ENCODE data around the gene ACOX3. TPM values are rescaled to one million over a fixed set of nuclear protein-coding genes. Genes with fewer than 3 reads are reported as not detected.

ACOX3 gene
- total and polyA plus RNA-seq, 9 of the 15 experiments (the other 6 are each of a cell fraction or from before 2014, with no cell fraction given), result 0.68 to 7.3 (median 3.7) TPM

GRCh38 chr4:8411351-8412180, 29.0 kb downstream of the ACOX3 start:
- Histone ChIP-seq H3K9ac (ENCODE audit: insufficient read depth in 1 of 2, low read depth in 2 of 2, low read length in 2 of 2) (peak overlapping the region in 1 of 2 experiments; percentile 2; a peak in 1 of 4 replicates), H3K4me3 (no peak overlapping the region), H3K36me3 (ENCODE audit: control insufficient read depth, insufficient read depth, low read length) (peaks cover 3% of the 10 kb centered on the region; the same call in 1 of the 3 replicates), H3K27ac (ENCODE audit: extremely low read depth, low read depth, low read length) (no peak overlapping the region), H3K9me3 (replicated peaks; ENCODE audit: control insufficient read depth, insufficient read depth, low read depth, low read length) (no peaks in the 10 kb centered on the region), H4K20me1 (replicated peaks; ENCODE audit: control insufficient read depth, insufficient read depth, low read length) (peaks cover 5% of the 10 kb centered on the region; the same call in 1 of the 2 replicates), H3K9me1 (ENCODE audit: control insufficient read depth, insufficient read depth, low read length) (peaks cover 7% of the 10 kb centered on the region), H3K27me3 (ENCODE audit: control insufficient read depth in 2 of 2, insufficient read depth in 2 of 2, low read length in 2 of 2) (no peaks in the 10 kb centered on the region), H3K4me1 (replicated peaks in 1 of 2; ENCODE audit: control insufficient read depth in 2 of 2, insufficient read depth in 2 of 2, low read length in 2 of 2) (peaks cover 16 to 26% of the 10 kb centered on the region in 2 experiments; a peak in 4 of 5 replicates), H3K79me2 (ENCODE audit: control insufficient read depth, insufficient read depth, low read length) (no peaks in the 10 kb centered on the region), H3K4me2 (ENCODE audit: insufficient read depth, low read length) (no peak overlapping the region), H2AFZ (ENCODE audit: low read depth, low read length) (no peak overlapping the region)
- FAIRE-seq (no peak), DNase-seq (ENCODE audit: extremely low read depth in 1 of 4, low spot score in 3 of 4) (no peak), ATAC-seq (no peak)
- ChIA-PET POLR2A (interaction anchor here (0.8 to 1.4 kb wide), 4 partner anchors 9 to 171 kb away, joined by 3 to 7 read pairs (median 3); no protein-coding TSS in a partner anchor), CTCF (ENCODE audit: low intra/inter-chr PET ratio) (interaction anchor here (1.4 to 1.6 kb wide), 2 partner anchors 170 to 235 kb away, joined by 5 to 12 read pairs; no protein-coding TSS in a partner anchor)
- in situ Hi-C loops (cut with MboI), result no loop called here
- BruUV-seq (replicated peaks), result no TSS peak
- intact Hi-C loops (cut with micrococcal nuclease), result no loop called here
- 45% methylated on average over 10 of the region's 13 CpGs for WGBS (ENCODE audit: insufficient coverage, low coverage, missing lambda C conversion rate)
- TF ChIP-seq BHLHE40 (IDR thresholded peaks at IDR 0.05; ENCODE audit: low read length) (no peak), SNAPC5 (CRISPR knock-in tag; IDR thresholded peaks at IDR 0.05) (no peak), BCOR (IDR thresholded peaks at IDR 0.05) (no peak), ZKSCAN8 (CRISPR knock-in tag; IDR thresholded peaks at IDR 0.05) (no peak), ZNF184 (CRISPR knock-in tag; IDR thresholded peaks at IDR 0.05) (no peak)

All from K562 (cell line).